ENCODE results near the gene PTGDS. TPM values are rescaled to one million over a fixed set of nuclear protein-coding genes. Genes with fewer than 3 reads are reported as not detected.

PTGDS gene
- total RNA-seq, 4 donors from 2014 or later: 4.3 to 31.7 (median 25.7) TPM

- no peak overlapping the region for H3K4me3 ChIP-seq
- peaks cover 70% of the 10 kb centered on the region for H3K36me3 ChIP-seq
- 85% methylated on average over 4 of the region's 16 CpGs for WGBS
- no peak for DNase-seq (ENCODE audit: low spot score in 2 of 2)
- H3K27ac ChIP-seq: no peak overlapping the region
- H3K9me3 ChIP-seq: no peaks in the 10 kb centered on the region
- TF ChIP-seq POLR2AphosphoS5 (IDR thresholded peaks at IDR 0.05) (no peak), POLR2A (IDR thresholded peaks at IDR 0.05) (no peak), EP300 (IDR thresholded peaks at IDR 0.05) (no peak)
- TF ChIP-seq, protein P1, sequence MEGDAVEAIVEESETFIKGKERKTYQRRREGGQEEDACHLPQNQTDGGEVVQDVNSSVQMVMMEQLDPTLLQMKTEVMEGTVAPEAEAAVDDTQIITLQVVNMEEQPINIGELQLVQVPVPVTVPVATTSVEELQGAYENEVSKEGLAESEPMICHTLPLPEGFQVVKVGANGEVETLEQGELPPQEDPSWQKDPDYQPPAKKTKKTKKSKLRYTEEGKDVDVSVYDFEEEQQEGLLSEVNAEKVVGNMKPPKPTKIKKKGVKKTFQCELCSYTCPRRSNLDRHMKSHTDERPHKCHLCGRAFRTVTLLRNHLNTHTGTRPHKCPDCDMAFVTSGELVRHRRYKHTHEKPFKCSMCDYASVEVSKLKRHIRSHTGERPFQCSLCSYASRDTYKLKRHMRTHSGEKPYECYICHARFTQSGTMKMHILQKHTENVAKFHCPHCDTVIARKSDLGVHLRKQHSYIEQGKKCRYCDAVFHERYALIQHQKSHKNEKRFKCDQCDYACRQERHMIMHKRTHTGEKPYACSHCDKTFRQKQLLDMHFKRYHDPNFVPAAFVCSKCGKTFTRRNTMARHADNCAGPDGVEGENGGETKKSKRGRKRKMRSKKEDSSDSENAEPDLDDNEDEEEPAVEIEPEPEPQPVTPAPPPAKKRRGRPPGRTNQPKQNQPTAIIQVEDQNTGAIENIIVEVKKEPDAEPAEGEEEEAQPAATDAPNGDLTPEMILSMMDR (IDR thresholded peaks at IDR 0.05): no peak
- no peaks in the 10 kb centered on the region for H3K4me1 ChIP-seq
- H3K27me3 ChIP-seq: no peaks in the 10 kb centered on the region
Measured at GRCh38 chr9:137016436-137016835, 39.1 kb downstream of the PTGDS start.

DNA sequence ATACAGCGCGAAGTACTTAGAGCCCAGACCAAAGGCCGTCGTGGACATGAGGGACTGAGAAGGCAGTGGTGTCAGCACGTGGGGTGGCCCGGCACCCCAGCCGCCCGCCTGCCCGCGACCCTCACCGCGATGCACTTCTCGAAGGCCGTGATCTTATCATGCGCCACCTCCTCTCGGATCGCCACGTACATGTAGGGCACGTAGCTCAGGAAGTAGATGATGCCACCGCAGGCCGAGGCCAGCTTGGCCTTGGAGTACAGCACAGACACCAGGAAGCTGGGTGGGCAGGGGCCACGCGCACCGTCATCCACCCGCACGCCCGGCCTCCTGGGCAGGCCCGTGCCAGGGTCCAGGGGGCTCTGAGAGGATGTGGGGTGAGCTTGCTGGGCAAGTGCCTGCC, 39.8 kb downstream of the PTGDS start:
- Histone ChIP-seq H3K27ac (no peak overlapping the region), H3K27me3 (no peaks in the 10 kb centered on the region), H3K4me3 (no peak overlapping the region), H3K9me3 (no peaks in the 10 kb centered on the region), H3K36me3 (peaks cover 64% of the 10 kb centered on the region), H3K4me1 (no peaks in the 10 kb centered on the region)
- WGBS: 100% methylated on average over 4 of the region's 28 CpGs
- DNase-seq (ENCODE audit: low spot score in 2 of 2): no peak
- TF ChIP-seq EP300 (IDR thresholded peaks at IDR 0.05) (no peak), POLR2A (IDR thresholded peaks at IDR 0.05) (no peak), POLR2AphosphoS5 (IDR thresholded peaks at IDR 0.05) (no peak)
- TF ChIP-seq, protein P1 (IDR thresholded peaks at IDR 0.05): no peak

DNA sequence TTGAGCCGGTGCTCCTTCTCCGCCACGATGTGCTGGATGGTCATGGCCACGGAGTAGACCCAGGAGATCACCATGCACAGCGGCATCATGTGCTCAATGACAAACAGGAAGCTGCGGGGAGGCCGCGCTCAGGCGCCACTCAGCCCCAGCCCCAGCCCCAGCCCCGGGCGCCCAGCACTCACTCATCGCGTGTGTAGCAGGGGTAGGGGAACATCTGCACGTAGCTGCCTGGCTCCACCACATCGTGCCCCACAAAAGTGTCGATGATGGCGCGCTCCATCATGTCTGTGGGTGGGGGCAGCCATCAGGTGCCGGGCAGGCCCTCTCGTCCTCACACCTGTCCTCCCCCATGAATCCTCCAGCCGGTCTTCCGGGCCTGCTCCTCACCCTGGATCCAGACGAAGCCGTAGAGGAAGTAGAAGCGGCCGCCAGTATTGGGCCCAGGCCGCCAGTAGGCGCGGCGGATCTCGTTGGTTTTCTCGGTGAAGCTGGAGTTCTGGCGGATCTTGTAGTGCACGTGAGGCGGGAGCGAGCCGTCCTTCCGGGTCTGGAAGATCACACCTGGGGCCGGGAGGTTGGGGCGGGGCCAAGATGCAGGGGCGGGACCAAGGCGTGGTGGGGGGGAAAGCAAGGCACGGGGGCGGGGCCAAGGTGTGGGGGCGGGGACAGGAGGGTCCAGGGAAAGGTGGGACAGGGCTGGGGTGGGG, 40.6 kb downstream of the PTGDS start:
- TF ChIP-seq POLR2A (IDR thresholded peaks at IDR 0.05): no peak
- no peak for TF ChIP-seq POLR2AphosphoS5 (IDR thresholded peaks at IDR 0.05)
- TF ChIP-seq EP300 (IDR thresholded peaks at IDR 0.05): no peak
- TF ChIP-seq, protein P1 (IDR thresholded peaks at IDR 0.05): no peak
- Histone ChIP-seq H3K36me3 (peaks cover 55% of the 10 kb centered on the region), H3K4me1 (no peaks in the 10 kb centered on the region), H3K27me3 (no peaks in the 10 kb centered on the region), H3K4me3 (no peak overlapping the region), H3K27ac (no peak overlapping the region), H3K9me3 (no peaks in the 10 kb centered on the region)
- no peak for DNase-seq (ENCODE audit: low spot score in 2 of 2)
- WGBS: 98% methylated on average over 20 of the region's 45 CpGs

DNA sequence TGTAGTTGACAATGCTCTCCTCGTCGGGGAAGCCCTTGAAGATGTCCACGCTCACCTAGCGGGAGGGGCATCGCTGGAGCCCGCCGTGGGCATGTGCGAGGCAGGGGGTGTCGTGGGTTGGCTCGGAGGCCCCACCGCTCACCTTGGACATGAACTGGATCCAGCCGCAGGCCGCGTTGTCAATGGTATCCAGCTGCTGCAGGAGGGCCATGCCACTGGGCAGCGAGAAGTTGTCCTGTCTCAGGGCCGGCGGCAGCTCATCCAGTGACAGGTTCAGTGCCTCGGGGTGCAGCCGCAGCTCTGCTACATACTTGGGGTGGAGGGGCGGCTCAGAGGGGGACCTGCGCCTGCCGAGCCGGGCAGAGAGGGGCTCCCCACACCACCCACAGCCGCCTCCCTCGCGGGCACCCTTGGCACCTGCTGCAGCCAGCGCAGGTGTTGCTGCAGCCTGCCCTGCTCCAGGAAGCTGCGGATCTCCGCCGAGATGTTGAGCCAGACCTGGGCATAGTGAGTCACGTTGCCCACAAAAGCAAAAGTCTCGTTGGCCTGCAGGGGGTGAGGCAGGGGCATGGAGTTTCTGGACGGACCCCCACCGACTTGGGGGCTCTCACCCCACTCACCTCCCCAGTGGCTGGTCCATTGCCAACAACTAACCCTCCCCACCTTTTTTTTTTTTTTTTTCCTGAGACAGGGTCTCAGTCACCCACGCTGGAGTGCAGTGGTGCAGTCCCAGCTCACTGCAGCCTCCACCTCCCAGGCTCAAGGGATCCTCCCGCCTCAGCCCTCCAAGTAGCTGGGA, 41.7 kb downstream of the PTGDS start:
- peaks cover 50% of the 10 kb centered on the region for H3K36me3 ChIP-seq
- 77% methylated on average over 20 of the region's 36 CpGs for WGBS
- no peak for DNase-seq (ENCODE audit: low spot score in 2 of 2)
- H3K4me3 ChIP-seq: no peak overlapping the region
- H3K4me1 ChIP-seq: no peaks in the 10 kb centered on the region
- H3K9me3 ChIP-seq: no peaks in the 10 kb centered on the region
- TF ChIP-seq EP300 (IDR thresholded peaks at IDR 0.05): no peak
- no peak for TF ChIP-seq POLR2AphosphoS5 (IDR thresholded peaks at IDR 0.05)
- TF ChIP-seq, protein P1 (IDR thresholded peaks at IDR 0.05): no peak
- TF ChIP-seq POLR2A (IDR thresholded peaks at IDR 0.05): no peak
- H3K27ac ChIP-seq: no peak overlapping the region
- no peaks in the 10 kb centered on the region for H3K27me3 ChIP-seq

Measured in suprapubic skin (tissue), 4 donors.